Stimulated activated naive CD8-positive, alpha-beta T cell treated with anti-CD3 and anti-CD28 coated beads, Interleukin-15, Interleukin-2, amounts not matched to agents 100 ng/mL and 50 ng/mL, for 24 hours (primary cell): ENCODE results near the gene SERTAD2.

Experiments
- H3K27ac Mint-ChIP-seq: one replicate; pipeline ENCODE4 v1.8.0; 2021; ENCODE audit warnings: mild to moderate bottlenecking, mixed read lengths
- H3K27me3 Mint-ChIP-seq: one replicate; pipeline ENCODE4 v1.8.0; 2021; ENCODE audit warnings: mixed read lengths
- H3K36me3 Mint-ChIP-seq: one replicate; pipeline ENCODE4 v1.8.0; 2021; ENCODE audit warnings: low read depth, mixed read lengths
- H3K4me1 Mint-ChIP-seq: one replicate; pipeline ENCODE4 v1.8.0; 2021; ENCODE audit warnings: low read depth, mixed read lengths
- H3K4me3 Mint-ChIP-seq: one replicate; pipeline ENCODE4 v1.8.0; 2021; ENCODE audit warnings: mild to moderate bottlenecking, mixed read lengths
- H3K9me3 Mint-ChIP-seq: one replicate; pipeline ENCODE4 v1.8.0; 2021; ENCODE audit warnings: mixed read lengths

SERTAD2 gene

GRCh38 chr2:64622443-64623241 lies 31.1 kb downstream of the SERTAD2 start:
- no peaks in the 10 kb centered on the region for H3K36me3 Mint-ChIP-seq
- H3K4me3 Mint-ChIP-seq: no peak overlapping the region
- H3K27ac Mint-ChIP-seq: no peak overlapping the region
- no peaks in the 10 kb centered on the region for H3K27me3 Mint-ChIP-seq
- H3K9me3 Mint-ChIP-seq: no peaks in the 10 kb centered on the region
- H3K4me1 Mint-ChIP-seq: no peaks in the 10 kb centered on the region

GRCh38 chr2:64620661-64621060 lies 33.1 kb downstream of the SERTAD2 start:
- H3K4me1 Mint-ChIP-seq: no peaks in the 10 kb centered on the region
- H3K27ac Mint-ChIP-seq: no peak overlapping the region
- H3K36me3 Mint-ChIP-seq: no peaks in the 10 kb centered on the region
- no peaks in the 10 kb centered on the region for H3K27me3 Mint-ChIP-seq
- H3K9me3 Mint-ChIP-seq: no peaks in the 10 kb centered on the region
- H3K4me3 Mint-ChIP-seq: no peak overlapping the region

GRCh38 chr2:64617631-64618151 lies 36.0 kb downstream of the SERTAD2 start:
- H3K27ac Mint-ChIP-seq: no peak overlapping the region
- H3K36me3 Mint-ChIP-seq: no peaks in the 10 kb centered on the region
- no peaks in the 10 kb centered on the region for H3K9me3 Mint-ChIP-seq
- no peaks in the 10 kb centered on the region for H3K4me1 Mint-ChIP-seq
- H3K4me3 Mint-ChIP-seq: no peak overlapping the region
- H3K27me3 Mint-ChIP-seq: no peaks in the 10 kb centered on the region

- H3K4me3 Mint-ChIP-seq: no peak overlapping the region
- no peaks in the 10 kb centered on the region for H3K36me3 Mint-ChIP-seq
- H3K27ac Mint-ChIP-seq: no peak overlapping the region
- no peaks in the 10 kb centered on the region for H3K9me3 Mint-ChIP-seq
- no peaks in the 10 kb centered on the region for H3K27me3 Mint-ChIP-seq
- H3K4me1 Mint-ChIP-seq: no peaks in the 10 kb centered on the region
Measured at GRCh38 chr2:64615844-64616536, 37.7 kb downstream of the SERTAD2 start.

GRCh38 chr2:64615192-64615763 lies 38.4 kb downstream of the SERTAD2 start:
- Mint-ChIP-seq H3K4me1 (no peaks in the 10 kb centered on the region), H3K27me3 (no peaks in the 10 kb centered on the region), H3K9me3 (no peaks in the 10 kb centered on the region), H3K27ac (no peak overlapping the region), H3K36me3 (no peaks in the 10 kb centered on the region), H3K4me3 (no peak overlapping the region)

- Mint-ChIP-seq H3K4me3 (no peak overlapping the region), H3K4me1 (peaks cover 7% of the 10 kb centered on the region), H3K36me3 (no peaks in the 10 kb centered on the region), H3K27ac (no peak overlapping the region), H3K27me3 (no peaks in the 10 kb centered on the region), H3K9me3 (no peaks in the 10 kb centered on the region)
Measured at GRCh38 chr2:64613276-64613675, 40.4 kb downstream of the SERTAD2 start.

GRCh38 chr2:64612575-64613195 lies 41.0 kb downstream of the SERTAD2 start:
- H3K36me3 Mint-ChIP-seq: no peaks in the 10 kb centered on the region
- H3K4me1 Mint-ChIP-seq: peaks cover 13% of the 10 kb centered on the region
- no peaks in the 10 kb centered on the region for H3K27me3 Mint-ChIP-seq
- H3K27ac Mint-ChIP-seq: no peak overlapping the region
- H3K4me3 Mint-ChIP-seq: no peak overlapping the region
- H3K9me3 Mint-ChIP-seq: no peaks in the 10 kb centered on the region

- Mint-ChIP-seq H3K4me3 (no peak overlapping the region), H3K36me3 (no peaks in the 10 kb centered on the region), H3K9me3 (no peaks in the 10 kb centered on the region), H3K27ac (no peak overlapping the region), H3K27me3 (no peaks in the 10 kb centered on the region), H3K4me1 (peaks cover 32% of the 10 kb centered on the region)
Measured at GRCh38 chr2:64610316-64610855, 43.3 kb downstream of the SERTAD2 start.

- Mint-ChIP-seq H3K4me3 (peak overlapping the region; percentile 59), H3K36me3 (no peaks in the 10 kb centered on the region), H3K9me3 (no peaks in the 10 kb centered on the region), H3K27me3 (no peaks in the 10 kb centered on the region), H3K4me1 (peaks cover 32% of the 10 kb centered on the region), H3K27ac (peak overlapping the region; percentile 76)
Measured at GRCh38 chr2:64609942-64610281, 43.8 kb downstream of the SERTAD2 start.

- H3K4me3 Mint-ChIP-seq: peak overlapping the region; percentile 59
- peak overlapping the region; percentile 76 for H3K27ac Mint-ChIP-seq
- H3K4me1 Mint-ChIP-seq: peaks cover 32% of the 10 kb centered on the region
- H3K9me3 Mint-ChIP-seq: no peaks in the 10 kb centered on the region
- H3K36me3 Mint-ChIP-seq: no peaks in the 10 kb centered on the region
- H3K27me3 Mint-ChIP-seq: no peaks in the 10 kb centered on the region
Measured at GRCh38 chr2:64609227-64609941, 44.3 kb downstream of the SERTAD2 start.

GRCh38 chr2:64608867-64609226 lies 44.9 kb downstream of the SERTAD2 start:
- Mint-ChIP-seq H3K27ac (peak overlapping the region; percentile 59), H3K36me3 (no peaks in the 10 kb centered on the region), H3K27me3 (no peaks in the 10 kb centered on the region), H3K9me3 (no peaks in the 10 kb centered on the region), H3K4me1 (peaks cover 32% of the 10 kb centered on the region), H3K4me3 (peak overlapping the region; percentile 49)

GRCh38 chr2:64607381-64608304 lies 46.1 kb downstream of the SERTAD2 start:
- Mint-ChIP-seq H3K36me3 (no peaks in the 10 kb centered on the region), H3K4me1 (peaks cover 32% of the 10 kb centered on the region), H3K9me3 (no peaks in the 10 kb centered on the region), H3K27me3 (no peaks in the 10 kb centered on the region), H3K4me3 (peak overlapping the region; percentile 44), H3K27ac (no peak overlapping the region)

GRCh38 chr2:64606479-64607363 lies 47.0 kb downstream of the SERTAD2 start:
- no peaks in the 10 kb centered on the region for H3K9me3 Mint-ChIP-seq
- H3K4me3 Mint-ChIP-seq: peak overlapping the region; percentile 44
- H3K4me1 Mint-ChIP-seq: peaks cover 32% of the 10 kb centered on the region
- H3K27ac Mint-ChIP-seq: peak overlapping the region; percentile 87
- no peaks in the 10 kb centered on the region for H3K27me3 Mint-ChIP-seq
- no peaks in the 10 kb centered on the region for H3K36me3 Mint-ChIP-seq
